Neural progenitor cell (in vitro differentiated cells): ENCODE results near the gene NAP1L4. TPM values are rescaled to one million over a fixed set of nuclear protein-coding genes. Genes with fewer than 3 reads are reported as not detected.

Source experiments
- DNase-seq: peaks from one replicate; pipeline ENCODE4 v3.0.0-alpha.2; 2016; ENCODE audit warnings: low spot score
- H2AFZ ChIP-seq: fragments of 200-600 bp; sonication (generic); replicated peaks from 2 replicates; pipeline ENCODE4 v1.6.1; 2016; ENCODE audit warnings: antibody characterized with exemption
- H3F3A ChIP-seq: fragments of 200-600 bp; sonication (generic); 2 replicates; pipeline ENCODE4 v1.6.1; 2016; ENCODE audit warnings: antibody characterized with exemption, low read depth
- H3K27ac ChIP-seq: fragments of 200-600 bp; sonication (generic); 2 replicates; pipeline ENCODE4 v1.5.1; 2016; ENCODE audit warnings: mild to moderate bottlenecking
- H3K27me3 ChIP-seq: fragments of 200-600 bp; sonication (generic); 2 replicates; pipeline ENCODE4 v1.6.1; 2016; ENCODE audit warnings: mild to moderate bottlenecking, moderate library complexity
- H3K36me3 ChIP-seq: fragments of 200-600 bp; sonication (generic); 2 replicates; pipeline ENCODE4 v1.5.1; 2016
- H3K4me1 ChIP-seq: fragments of 200-600 bp; sonication (generic); 2 replicates; pipeline ENCODE4 v1.6.1; 2016; ENCODE audit warnings: mixed run types
- H3K4me2 ChIP-seq: fragments of 200-600 bp; sonication (generic); 2 replicates; pipeline ENCODE4 v1.6.1; 2016
- H3K4me3 ChIP-seq: fragments of 200-600 bp; sonication (generic); 2 replicates; pipeline ENCODE4 v1.5.1; 2016
- H3K79me2 ChIP-seq: fragments of 200-600 bp; sonication (generic); 2 replicates; pipeline ENCODE4 v1.6.1; 2016; ENCODE audit warnings: low read depth
- H3K9ac ChIP-seq: fragments of 200-600 bp; sonication (generic); 2 replicates; pipeline ENCODE4 v1.6.1; 2016
- H3K9me3 ChIP-seq: fragments of 200-600 bp; sonication (generic); 2 replicates; pipeline ENCODE4 v1.5.1; 2016; ENCODE audit warnings: low read depth
- H4K20me1 ChIP-seq: fragments of 200-600 bp; sonication (generic); 2 replicates; pipeline ENCODE4 v1.6.1; 2016; ENCODE audit warnings: low read depth
- H3K27ac Mint-ChIP-seq: 3 replicates; pipeline ENCODE4 v1.8.0; 2021; ENCODE audit warnings: mixed read lengths
- H3K27me3 Mint-ChIP-seq: 2 replicates; pipeline ENCODE4 v1.8.0; 2022; ENCODE audit warnings: low read depth, mild to moderate bottlenecking, inconsistent platforms, moderate library complexity, mixed read lengths; ENCODE audit not compliant: insufficient read depth
- H3K36me3 Mint-ChIP-seq: 3 replicates; pipeline ENCODE4 v1.8.0; 2021; ENCODE audit warnings: mixed read lengths
- H3K4me1 Mint-ChIP-seq: 3 replicates; pipeline ENCODE4 v1.8.0; 2021; ENCODE audit warnings: mixed read lengths
- H3K4me3 Mint-ChIP-seq: 3 replicates; pipeline ENCODE4 v1.8.0; 2021; ENCODE audit warnings: mild to moderate bottlenecking, moderate library complexity, mixed read lengths
- H3K9me3 Mint-ChIP-seq: 3 replicates; pipeline ENCODE4 v1.8.0; 2020; ENCODE audit warnings: mixed read lengths
- EZH2 ChIP-seq: fragments of 200-600 bp; sonication (generic); IDR thresholded peaks from 2 replicates; pipeline ENCODE4 v1.6.1; 2017; ENCODE audit warnings: antibody characterized with exemption, mild to moderate bottlenecking, moderate library complexity
- EZH2phosphoT487 ChIP-seq: fragments of 200-600 bp; sonication (generic); IDR thresholded peaks from 2 replicates; pipeline ENCODE4 v1.6.1; 2017; ENCODE audit warnings: antibody characterized with exemption
- total RNA-seq: library from RNA; depleted of rRNA; stranded (reverse); fragments of >200 nt; gene quantifications from 2 replicates; pipeline ENCODE4 v1.2.3, GENCODE V29; 2015; ENCODE audit warnings: low replicate concordance
- TF ChIP-seq, protein P1 (sequence below): fragments of 200-600 bp; sonication (generic); IDR thresholded peaks from 2 replicates; pipeline ENCODE4 v1.5.1; 2017; ENCODE audit warnings: antibody characterized with exemption, mild to moderate bottlenecking

Gene NAP1L4
- total RNA-seq, 1 donor from 2014 or later = 191 TPM

DNA sequence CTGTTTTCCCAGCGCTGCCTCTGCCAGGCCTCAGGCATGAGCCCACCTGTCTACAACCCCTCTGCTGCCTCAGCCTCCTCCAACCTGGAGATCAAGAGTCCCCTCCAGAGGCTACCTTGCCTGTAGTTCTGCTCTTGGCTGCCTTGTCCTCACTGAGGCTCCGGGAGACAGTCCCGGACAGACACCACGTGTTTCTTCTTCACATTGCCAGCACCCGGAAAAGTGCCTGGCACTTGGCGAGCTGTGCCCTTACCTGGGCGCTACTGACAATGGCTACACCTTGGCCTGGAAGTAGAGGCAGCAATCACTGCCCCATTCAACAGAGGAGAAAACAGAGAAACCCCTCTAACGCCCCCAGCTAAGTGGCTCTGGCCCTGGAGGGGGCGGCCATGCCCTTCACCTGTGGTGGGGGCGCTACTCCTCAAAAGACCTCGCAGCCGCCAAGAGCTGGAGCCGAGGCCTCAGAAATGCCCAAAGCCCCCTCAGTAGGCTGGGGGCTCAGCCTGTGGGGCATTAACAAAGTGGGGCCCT, 3.0 kb upstream of the NAP1L4 start:
- H3K36me3 ChIP-seq = no peaks in the 10 kb centered on the region
- no peak overlapping the region for H2AFZ ChIP-seq
- H3K27ac ChIP-seq = no peak overlapping the region
- peaks cover 16% of the 10 kb centered on the region for H3F3A ChIP-seq
- no peaks in the 10 kb centered on the region for H3K9me3 ChIP-seq
- H3K4me1 ChIP-seq = peaks cover 5% of the 10 kb centered on the region
- no peaks in the 10 kb centered on the region for H3K36me3 Mint-ChIP-seq
- H3K27me3 ChIP-seq = no peaks in the 10 kb centered on the region
- TF ChIP-seq EZH2 = no peak
- TF ChIP-seq EZH2phosphoT487 = no peak
- TF ChIP-seq, protein P1, sequence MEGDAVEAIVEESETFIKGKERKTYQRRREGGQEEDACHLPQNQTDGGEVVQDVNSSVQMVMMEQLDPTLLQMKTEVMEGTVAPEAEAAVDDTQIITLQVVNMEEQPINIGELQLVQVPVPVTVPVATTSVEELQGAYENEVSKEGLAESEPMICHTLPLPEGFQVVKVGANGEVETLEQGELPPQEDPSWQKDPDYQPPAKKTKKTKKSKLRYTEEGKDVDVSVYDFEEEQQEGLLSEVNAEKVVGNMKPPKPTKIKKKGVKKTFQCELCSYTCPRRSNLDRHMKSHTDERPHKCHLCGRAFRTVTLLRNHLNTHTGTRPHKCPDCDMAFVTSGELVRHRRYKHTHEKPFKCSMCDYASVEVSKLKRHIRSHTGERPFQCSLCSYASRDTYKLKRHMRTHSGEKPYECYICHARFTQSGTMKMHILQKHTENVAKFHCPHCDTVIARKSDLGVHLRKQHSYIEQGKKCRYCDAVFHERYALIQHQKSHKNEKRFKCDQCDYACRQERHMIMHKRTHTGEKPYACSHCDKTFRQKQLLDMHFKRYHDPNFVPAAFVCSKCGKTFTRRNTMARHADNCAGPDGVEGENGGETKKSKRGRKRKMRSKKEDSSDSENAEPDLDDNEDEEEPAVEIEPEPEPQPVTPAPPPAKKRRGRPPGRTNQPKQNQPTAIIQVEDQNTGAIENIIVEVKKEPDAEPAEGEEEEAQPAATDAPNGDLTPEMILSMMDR = no peak
- no peak overlapping the region for H3K4me2 ChIP-seq
- H3K4me3 Mint-ChIP-seq = no peak overlapping the region
- DNase-seq = no peak
- H3K9me3 Mint-ChIP-seq = no peaks in the 10 kb centered on the region
- peaks cover 17% of the 10 kb centered on the region for H3K79me2 ChIP-seq
- peaks cover 17% of the 10 kb centered on the region for H4K20me1 ChIP-seq
- peaks cover 4% of the 10 kb centered on the region for H3K4me1 Mint-ChIP-seq
- no peak overlapping the region for H3K4me3 ChIP-seq
- no peak overlapping the region for H3K9ac ChIP-seq
- H3K27me3 Mint-ChIP-seq = peaks cover 6% of the 10 kb centered on the region
- no peak overlapping the region for H3K27ac Mint-ChIP-seq

- H3K4me2 ChIP-seq = no peak overlapping the region
- no peak for DNase-seq
- H3K9ac ChIP-seq = no peak overlapping the region
- peaks cover 16% of the 10 kb centered on the region for H3F3A ChIP-seq
- H3K27me3 ChIP-seq = no peaks in the 10 kb centered on the region
- H2AFZ ChIP-seq = no peak overlapping the region
- H3K4me1 ChIP-seq = peaks cover 12% of the 10 kb centered on the region
- peak overlapping the region; percentile 39 for H3K27ac Mint-ChIP-seq
- peak overlapping the region; percentile 33 for H3K4me3 Mint-ChIP-seq
- no peaks in the 10 kb centered on the region for H3K9me3 Mint-ChIP-seq
- no peaks in the 10 kb centered on the region for H3K36me3 ChIP-seq
- peaks cover 11% of the 10 kb centered on the region for H3K4me1 Mint-ChIP-seq
- TF ChIP-seq, protein P1 = no peak
- TF ChIP-seq EZH2 (no peak), EZH2phosphoT487 (no peak)
- no peaks in the 10 kb centered on the region for H3K9me3 ChIP-seq
- no peak overlapping the region for H3K4me3 ChIP-seq
- peaks cover 24% of the 10 kb centered on the region for H4K20me1 ChIP-seq
- no peak overlapping the region for H3K27ac ChIP-seq
- H3K27me3 Mint-ChIP-seq = peaks cover 6% of the 10 kb centered on the region
- no peaks in the 10 kb centered on the region for H3K36me3 Mint-ChIP-seq
- peaks cover 25% of the 10 kb centered on the region for H3K79me2 ChIP-seq
Observed at GRCh38 chr11:2994336-2994730, 2.2 kb upstream of the NAP1L4 start.

- H3K4me3 ChIP-seq = peak overlapping the region; percentile 70
- H3K27me3 ChIP-seq = no peaks in the 10 kb centered on the region
- peaks cover 3% of the 10 kb centered on the region for H3K36me3 Mint-ChIP-seq
- H3K4me2 ChIP-seq = peak overlapping the region; percentile 79
- peak overlapping the region; percentile 98 for H3K4me3 Mint-ChIP-seq
- H3K9ac ChIP-seq = peak overlapping the region; percentile 38
- no peaks in the 10 kb centered on the region for H3K9me3 ChIP-seq
- H3K4me1 Mint-ChIP-seq = peaks cover 24% of the 10 kb centered on the region
- peaks cover 38% of the 10 kb centered on the region for H4K20me1 ChIP-seq
- TF ChIP-seq, protein P1 = no peak
- TF ChIP-seq EZH2 = no peak
- TF ChIP-seq EZH2phosphoT487 = no peak
- peaks cover 23% of the 10 kb centered on the region for H3K4me1 ChIP-seq
- H3K36me3 ChIP-seq = no peaks in the 10 kb centered on the region
- H3F3A ChIP-seq = peaks cover 16% of the 10 kb centered on the region
- H3K9me3 Mint-ChIP-seq = no peaks in the 10 kb centered on the region
- H3K79me2 ChIP-seq = peaks cover 39% of the 10 kb centered on the region
- peak overlapping the region; percentile 74 for H2AFZ ChIP-seq
- peaks cover 4% of the 10 kb centered on the region for H3K27me3 Mint-ChIP-seq
- H3K27ac Mint-ChIP-seq = peak overlapping the region; percentile 63
- no peak overlapping the region for H3K27ac ChIP-seq
- DNase-seq = no peak
Observed at GRCh38 chr11:2992997-2993325, 832 bp upstream of the NAP1L4 start.
